Activated naive CD4-positive, alpha-beta T cell treated with anti-CD3 and anti-CD28 coated beads, Interleukin-2, amount 50 U/mL, for 16 hours (primary cell): ENCODE measurements around the gene OTOF.

ENCODE experiments used
- DNase-seq: peaks from one replicate; pipeline ENCODE4 v3.0.0-alpha.2; 2020

The OTOF gene

GRCh38 chr2:26463244-26464192 lies 14.4 kb downstream of the OTOF start:
- DNase-seq, result peak; percentile 8

DNA sequence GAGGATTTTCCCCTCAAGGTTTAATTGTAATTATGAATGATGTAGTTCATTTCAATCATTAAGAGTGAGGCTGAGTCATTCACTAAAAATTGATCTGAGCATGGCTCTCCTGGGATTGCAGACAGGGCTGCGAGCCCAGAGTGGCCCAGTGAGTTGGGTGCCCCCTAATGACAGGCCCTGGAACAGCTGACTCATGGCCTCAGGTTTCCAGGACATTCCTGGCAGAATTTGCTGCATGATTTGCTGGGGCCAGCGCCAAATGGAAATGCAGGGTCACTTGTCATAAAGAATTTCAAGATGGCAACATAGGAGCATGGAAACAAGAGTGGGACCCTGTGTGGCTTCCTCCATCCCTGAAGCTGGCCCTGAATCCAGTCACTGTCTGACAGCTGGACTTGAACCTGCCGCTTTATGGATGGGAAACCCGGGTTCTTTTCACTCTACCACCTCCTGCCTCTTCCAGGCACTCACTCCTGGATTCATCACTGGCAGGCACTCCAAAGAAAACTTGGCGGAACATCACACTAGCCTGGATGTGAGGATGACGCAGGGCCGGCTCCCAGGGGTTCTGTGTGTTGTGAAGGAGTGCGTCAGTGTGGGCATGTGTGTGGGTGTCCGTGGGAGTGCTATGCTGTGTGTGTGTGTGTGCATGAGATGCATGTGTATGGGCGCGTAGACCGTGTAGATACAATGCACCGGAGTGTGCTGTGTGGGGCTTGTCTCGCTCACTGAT lies 15.2 kb downstream of the OTOF start:
- peak; percentile 11 for DNase-seq

DNA sequence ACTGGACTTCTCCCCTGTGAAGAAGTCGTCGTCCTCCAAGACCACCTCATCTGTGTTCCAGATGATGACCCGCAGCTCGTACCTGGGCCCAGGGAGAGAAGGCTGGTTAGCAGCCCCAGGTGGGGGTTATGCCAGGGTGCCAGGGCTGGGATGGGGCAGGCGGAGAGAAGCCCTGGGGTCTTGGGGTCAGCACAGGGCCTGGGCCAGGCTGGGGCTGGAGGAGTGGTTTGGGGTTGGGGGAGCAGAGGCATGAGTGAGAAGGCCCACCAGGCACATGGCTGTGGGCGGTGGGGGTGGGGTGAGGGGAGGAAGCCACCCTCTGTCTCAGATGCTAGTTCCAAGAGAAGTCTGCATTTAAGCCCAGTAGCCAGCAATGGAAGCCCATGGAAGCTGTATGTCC lies 15.8 kb downstream of the OTOF start:
- DNase-seq, result no peak

- DNase-seq, result peak; percentile 10
Observed at GRCh38 chr2:26461601-26462023, 16.3 kb downstream of the OTOF start.

DNA sequence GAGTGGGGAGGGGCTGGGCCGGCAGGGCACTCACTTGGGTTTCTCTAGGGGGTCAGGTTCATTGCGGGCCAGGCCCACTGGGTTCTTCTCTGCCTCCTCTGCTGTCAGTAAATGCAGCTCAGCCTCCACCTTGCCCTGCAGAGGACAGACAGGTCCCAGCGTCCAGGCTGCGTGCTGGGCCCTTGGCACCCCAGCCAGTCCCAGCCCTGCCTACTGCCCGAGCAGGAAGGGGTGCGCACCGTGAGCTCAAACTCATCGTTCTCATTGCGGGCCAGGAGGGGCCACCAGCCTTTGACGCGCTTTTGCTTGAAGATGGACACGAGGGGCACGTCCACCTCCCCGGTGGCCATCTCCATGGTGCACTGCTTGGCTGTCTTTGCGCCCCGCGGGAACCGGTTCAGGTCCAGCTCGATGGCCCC lies 17.3 kb downstream of the OTOF start:
- DNase-seq, result peak; percentile 4

DNA sequence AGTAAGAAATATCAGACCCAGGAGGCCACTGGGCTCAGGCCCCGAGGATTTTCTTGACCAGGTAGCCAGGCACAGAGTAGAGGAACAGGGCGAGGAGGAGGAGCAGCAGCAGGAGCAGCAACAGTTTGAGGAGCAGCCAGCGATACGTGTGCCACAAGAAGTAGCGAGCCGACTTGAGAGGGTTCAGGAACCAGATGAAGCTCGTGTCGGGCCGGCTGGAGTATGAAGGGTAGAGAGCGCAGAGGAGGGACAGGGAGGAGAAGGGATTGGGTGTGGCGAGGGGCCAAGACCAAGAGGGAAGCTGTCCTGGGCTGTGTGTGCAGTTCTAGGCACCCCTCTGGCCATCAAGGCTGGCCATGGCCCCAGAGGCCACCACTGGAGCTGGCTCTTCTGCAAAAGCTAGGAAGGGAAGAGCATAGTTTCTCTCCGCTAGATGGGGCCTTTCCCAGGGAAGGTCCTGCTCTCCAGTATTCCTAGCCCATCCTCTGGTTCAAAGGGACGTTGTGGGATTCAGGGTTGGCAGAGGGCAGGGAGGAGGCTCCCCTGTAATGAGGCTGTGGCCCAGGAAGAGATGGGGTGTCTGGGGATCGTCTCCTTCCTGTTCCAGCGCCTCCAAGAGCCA lies 17.8 kb downstream of the OTOF start:
- DNase-seq, result peak; percentile 4

DNA sequence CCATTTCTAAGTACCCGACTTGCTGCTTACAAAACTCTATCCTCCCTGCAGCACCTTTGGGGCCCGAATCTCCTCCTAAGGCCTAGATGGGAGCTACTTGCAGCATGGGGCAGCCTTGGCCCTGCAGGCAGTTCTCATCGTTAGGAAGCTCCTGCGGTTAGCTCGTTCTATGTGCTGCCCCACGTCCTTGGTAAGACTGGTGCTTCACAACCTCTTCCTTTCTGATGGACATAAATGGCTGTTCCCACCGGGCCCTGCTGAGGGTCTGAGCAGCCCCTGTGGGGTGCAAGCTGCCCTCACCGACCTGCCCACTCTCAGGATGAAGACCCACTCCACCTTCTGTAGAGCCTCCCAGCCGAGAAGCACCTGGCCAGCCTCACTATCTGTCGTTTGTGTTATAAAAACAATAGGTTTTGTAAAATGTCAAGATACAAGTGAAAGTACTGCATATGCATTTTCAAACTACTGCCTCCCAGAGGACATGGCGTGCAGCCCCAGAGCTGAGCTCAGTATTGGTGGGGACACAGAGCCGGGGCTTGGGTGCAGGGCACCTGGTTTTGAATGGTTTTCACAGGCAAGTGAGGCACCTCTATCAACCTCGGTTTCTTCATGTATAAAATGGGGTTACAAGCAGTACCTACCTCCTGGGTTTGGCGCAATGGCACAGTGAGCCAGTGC lies 19.4 kb downstream of the OTOF start:
- no peak for DNase-seq

GRCh38 chr2:26457695-26458364 lies 20.1 kb downstream of the OTOF start:
- DNase-seq, result no peak

GRCh38 chr2:26457251-26457666 lies 20.7 kb downstream of the OTOF start:
- DNase-seq, result no peak

- no peak for DNase-seq
Observed at GRCh38 chr2:26456440-26457250, 21.3 kb downstream of the OTOF start.

GRCh38 chr2:26455670-26456439 lies 22.1 kb downstream of the OTOF start:
- DNase-seq, result no peak

DNA sequence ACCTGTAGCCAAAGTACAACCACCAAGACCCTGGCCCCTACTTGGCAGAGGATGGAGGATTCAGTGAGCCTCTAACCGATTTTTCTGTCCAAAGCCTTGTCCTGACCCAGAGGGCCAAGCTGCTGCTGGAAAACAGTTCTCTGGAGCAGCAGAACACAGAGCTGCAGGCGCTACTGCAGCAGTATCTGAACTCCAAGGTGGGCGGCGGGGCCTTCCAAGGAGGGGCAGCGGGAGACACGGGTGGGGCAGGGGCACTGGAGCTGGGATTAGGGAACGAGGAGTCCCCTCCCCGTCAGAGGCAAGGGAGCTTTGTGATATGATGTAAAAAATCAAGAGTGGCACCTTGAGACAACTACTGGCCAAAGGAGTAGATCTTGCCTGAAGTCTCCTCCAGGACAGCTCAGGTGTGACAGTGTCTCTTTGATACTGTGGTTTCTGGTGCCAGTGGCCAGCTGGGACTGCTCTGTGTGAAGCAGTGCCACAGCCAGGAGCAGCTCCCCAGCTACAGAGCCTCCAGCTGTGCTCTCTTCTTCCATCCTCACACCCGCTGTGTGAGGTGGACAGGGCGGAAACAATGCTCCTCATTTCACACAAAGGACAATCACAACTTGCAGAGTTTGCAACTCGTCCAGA lies 22.8 kb downstream of the OTOF start:
- DNase-seq, result no peak

- DNase-seq, result no peak
Observed at GRCh38 chr2:26454561-26455001, 23.3 kb downstream of the OTOF start.

GRCh38 chr2:26453421-26454329 lies 24.2 kb downstream of the OTOF start:
- DNase-seq, result no peak

DNA sequence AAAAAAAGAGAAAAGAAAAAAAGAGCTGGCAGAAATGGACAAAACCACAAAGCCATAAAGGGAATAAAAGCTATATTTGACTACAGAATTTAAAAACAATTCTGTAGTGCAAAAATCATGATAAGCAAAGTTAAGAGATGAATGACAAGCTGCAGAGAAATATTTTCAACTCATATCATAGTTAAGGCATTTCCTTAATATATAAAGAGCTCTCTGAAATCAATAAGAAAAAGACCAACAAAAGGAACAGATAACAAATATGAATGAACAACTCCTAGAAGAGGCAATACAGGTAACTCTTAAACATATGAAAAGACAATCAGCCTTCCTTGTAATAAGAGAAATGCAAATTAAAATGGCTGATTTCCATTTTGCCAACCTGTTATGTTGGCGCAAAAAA lies 26.2 kb downstream of the OTOF start:
- no peak for DNase-seq

GRCh38 chr2:26450031-26450635 lies 27.8 kb downstream of the OTOF start:
- no peak for DNase-seq

DNA sequence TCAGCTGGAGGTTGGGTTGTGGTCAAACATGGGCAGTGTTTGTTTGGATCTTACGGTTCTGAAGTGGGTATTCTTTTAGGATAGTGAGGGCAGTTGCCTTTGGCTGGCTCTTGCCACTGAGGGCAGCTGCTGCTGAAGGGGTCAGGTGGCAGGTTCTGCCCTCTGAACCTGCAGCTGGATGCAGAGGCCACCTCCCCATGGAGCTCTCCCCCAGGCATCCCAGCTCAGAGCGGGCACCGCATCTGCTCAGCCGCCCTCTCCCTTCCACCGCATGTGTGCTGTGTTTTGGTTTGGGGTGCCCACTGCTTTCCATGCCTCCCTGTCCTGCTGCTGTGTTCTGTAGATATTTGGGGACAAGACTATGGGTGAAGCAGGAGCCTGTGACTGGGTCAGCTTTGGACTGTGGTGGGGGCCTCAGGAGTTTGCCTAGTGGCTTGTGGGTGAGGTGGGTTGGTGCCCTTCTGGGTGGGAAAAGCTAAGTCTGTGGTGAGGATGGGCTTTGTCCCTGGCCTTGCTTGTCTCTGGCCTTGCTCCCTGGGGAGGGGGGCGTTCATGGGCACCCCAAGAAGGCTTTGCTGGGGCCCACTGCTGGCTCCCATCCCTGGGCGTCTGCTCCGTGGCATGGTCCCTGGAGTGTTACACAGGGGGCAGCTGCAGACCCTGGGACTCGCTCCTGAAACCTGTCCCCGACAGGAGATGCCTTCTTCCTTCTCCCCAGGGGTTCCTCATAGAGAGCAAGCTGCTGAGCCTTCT lies 28.5 kb downstream of the OTOF start:
- no peak for DNase-seq

- DNase-seq, result no peak
Observed at GRCh38 chr2:26448651-26449050, 29.3 kb downstream of the OTOF start.
